DOHH2 (cell line): Measurements from ENCODE around the gene DNAJA3.

Experiments used
- H3F3A ChIP-seq: fragments of 200-600 bp; sonication (generic), shearing (Covaris generic); 2 replicates; pipeline ENCODE4 v1.6.0; 2016; ENCODE audit warnings: antibody characterized with exemption, mild to moderate bottlenecking; ENCODE audit not compliant: control insufficient read depth, insufficient read depth
- H3K27ac ChIP-seq: fragments of 200-600 bp; sonication (generic); 2 replicates; pipeline ENCODE4 v1.5.1; 2014; ENCODE audit warnings: low read depth, mild to moderate bottlenecking, low read length, moderate library complexity
- H3K27me3 ChIP-seq: fragments of 200-600 bp; sonication (generic); 2 replicates; pipeline ENCODE4 v1.6.1; 2014; ENCODE audit warnings: mild to moderate bottlenecking, low read length, mixed read lengths; ENCODE audit not compliant: control insufficient read depth
- H3K36me3 ChIP-seq: fragments of 200-600 bp; sonication (generic); 2 replicates; pipeline ENCODE4 v1.6.1; 2014; ENCODE audit warnings: mild to moderate bottlenecking, low read length, moderate library complexity, mixed read lengths; ENCODE audit not compliant: control insufficient read depth
- H3K4me1 ChIP-seq: fragments of 200-600 bp; sonication (generic); 2 replicates; pipeline ENCODE4 v1.6.1; 2014; ENCODE audit warnings: mild to moderate bottlenecking, low read length, mixed read lengths; ENCODE audit not compliant: control insufficient read depth
- H3K4me2 ChIP-seq: fragments of 200-600 bp; sonication (generic); 2 replicates; pipeline ENCODE4 v1.6.0; 2014; ENCODE audit warnings: mild to moderate bottlenecking, low read length, moderate library complexity
- H3K4me3 ChIP-seq: fragments of 200-600 bp; sonication (generic); 2 replicates; pipeline ENCODE4 v1.5.1; 2014; ENCODE audit warnings: mild to moderate bottlenecking, low read length, mixed read lengths
- H3K79me2 ChIP-seq: fragments of 200-600 bp; sonication (generic); 2 replicates; pipeline ENCODE4 v1.6.1; 2014; ENCODE audit warnings: mild to moderate bottlenecking, low read length, mixed read lengths; ENCODE audit not compliant: control insufficient read depth
- H3K9me2 ChIP-seq: fragments of 200-600 bp; sonication (generic); replicated peaks from 2 replicates; pipeline ENCODE4 v1.6.1; 2014; ENCODE audit warnings: mild to moderate bottlenecking, low read length, mixed read lengths; ENCODE audit not compliant: control insufficient read depth
- H3K9me3 ChIP-seq: fragments of 200-600 bp; sonication (generic); 2 replicates; pipeline ENCODE4 v1.6.1; 2014; ENCODE audit warnings: antibody characterized with exemption, low read length, mixed read lengths; ENCODE audit not compliant: control insufficient read depth, insufficient read depth
- H4K20me1 ChIP-seq: fragments of 200-600 bp; sonication (generic); 2 replicates; pipeline ENCODE4 v1.6.0; 2014; ENCODE audit warnings: low read depth, mild to moderate bottlenecking, antibody characterized with exemption, low read length, moderate library complexity; ENCODE audit not compliant: control insufficient read depth, insufficient read depth
- CTCF ChIP-seq: fragments of 200-600 bp; sonication (generic); IDR thresholded peaks from one replicate; pipeline ENCODE4 v1.5.1; 2014; ENCODE audit warnings: antibody characterized with exemption, mild to moderate bottlenecking, low read depth, low read length; ENCODE audit not compliant: poor library complexity, severe bottlenecking
- EZH2phosphoT487 ChIP-seq: fragments of 200-600 bp; sonication (generic); IDR thresholded peaks from 2 replicates; pipeline ENCODE4 v1.6.1; 2017; ENCODE audit warnings: borderline replicate concordance, mild to moderate bottlenecking, antibody characterized with exemption, low read length, moderate library complexity, mixed read lengths

DNAJA3 gene

GRCh38 chr16:4403133-4403949 lies 22.3 kb upstream of the DNAJA3 start:
- Histone ChIP-seq H3K4me1 (no peaks in the 10 kb centered on the region), H3K79me2 (no peaks in the 10 kb centered on the region), H3K9me3 (no peaks in the 10 kb centered on the region), H3K4me2 (no peak overlapping the region), H3K4me3 (no peak overlapping the region), H3F3A (no peaks in the 10 kb centered on the region), H3K9me2 (no peaks in the 10 kb centered on the region), H3K27ac (no peak overlapping the region), H3K36me3 (peaks cover 60% of the 10 kb centered on the region), H3K27me3 (no peaks in the 10 kb centered on the region), H4K20me1 (peaks cover 6% of the 10 kb centered on the region)
- TF ChIP-seq CTCF (no peak), EZH2phosphoT487 (no peak)

DNA sequence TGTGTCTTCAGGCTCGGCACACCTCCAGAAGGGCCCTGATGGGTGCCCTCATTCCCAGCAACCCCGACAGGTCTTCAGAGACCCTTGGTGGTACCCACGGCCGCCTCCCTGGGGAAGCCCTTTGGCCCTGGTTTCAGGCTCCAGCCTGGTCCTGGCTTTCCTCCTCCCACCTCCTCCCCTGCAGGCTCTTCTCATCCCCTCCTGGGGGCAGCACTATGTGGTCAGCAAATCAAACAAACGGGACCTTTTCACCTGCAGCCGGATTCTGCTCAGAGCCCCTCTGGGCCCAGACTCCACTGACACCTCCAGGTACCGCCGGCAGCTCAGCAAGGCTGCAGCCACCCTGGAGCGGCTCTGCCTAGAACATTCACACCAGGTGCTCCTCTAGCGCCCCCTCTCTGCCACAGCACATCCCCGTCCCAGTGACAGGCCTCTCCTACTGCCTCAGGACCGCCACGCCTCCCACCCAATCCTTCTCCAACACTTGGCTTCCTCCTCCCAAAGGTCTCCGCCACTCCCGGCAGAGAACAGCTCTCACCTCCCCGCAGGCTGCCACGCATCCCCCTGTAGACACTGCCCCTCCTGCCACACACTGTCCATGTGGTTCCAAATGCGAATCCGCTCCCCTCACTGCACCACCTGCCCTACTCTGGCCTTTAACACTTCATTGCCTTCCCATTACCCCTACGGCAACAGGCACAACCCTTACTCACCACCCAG lies 21.3 kb upstream of the DNAJA3 start:
- no peak overlapping the region for H3K4me2 ChIP-seq
- peaks cover 6% of the 10 kb centered on the region for H4K20me1 ChIP-seq
- peak; percentile 100 for TF ChIP-seq CTCF
- TF ChIP-seq EZH2phosphoT487 = no peak
- no peaks in the 10 kb centered on the region for H3K9me3 ChIP-seq
- H3F3A ChIP-seq = no peaks in the 10 kb centered on the region
- H3K27ac ChIP-seq = no peak overlapping the region
- no peak overlapping the region for H3K4me3 ChIP-seq
- H3K4me1 ChIP-seq = no peaks in the 10 kb centered on the region
- H3K36me3 ChIP-seq = peaks cover 68% of the 10 kb centered on the region
- peaks cover 3% of the 10 kb centered on the region for H3K79me2 ChIP-seq
- no peaks in the 10 kb centered on the region for H3K9me2 ChIP-seq
- H3K27me3 ChIP-seq = no peaks in the 10 kb centered on the region

DNA sequence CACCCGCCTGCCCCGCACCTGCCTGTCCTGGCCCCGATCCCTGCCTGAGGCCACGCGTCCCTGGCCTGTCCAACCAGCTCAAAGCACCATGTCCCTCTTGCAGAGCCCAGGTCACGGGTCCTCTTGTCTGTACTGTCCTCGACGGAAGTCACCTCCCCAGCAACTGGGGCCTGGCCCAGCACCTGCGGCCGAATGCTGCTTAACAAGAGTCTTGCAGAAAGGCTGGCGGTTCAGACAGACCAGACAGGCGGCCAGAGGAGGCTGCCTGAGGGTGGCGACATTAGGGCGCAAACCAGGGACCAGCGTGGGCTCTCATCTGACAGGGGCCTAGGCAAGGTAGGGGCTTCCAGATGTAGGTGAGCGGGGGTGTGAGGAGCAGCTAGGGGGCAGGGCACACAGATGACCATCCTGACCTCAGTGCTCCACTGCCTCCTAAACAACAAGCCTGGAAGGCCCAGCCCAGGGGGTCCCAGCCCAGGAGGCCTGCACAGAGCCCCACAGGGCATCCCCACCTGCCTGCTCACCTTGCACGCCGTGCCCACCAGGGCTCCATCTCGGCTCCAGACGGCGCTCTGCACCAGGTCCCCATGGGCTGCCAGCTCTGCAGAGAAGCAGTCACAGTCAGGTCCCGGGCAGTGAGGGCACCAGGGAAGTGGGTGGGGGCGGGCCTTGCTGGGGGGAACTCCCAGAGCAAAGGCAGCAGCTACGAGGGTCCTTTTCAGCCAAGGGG lies 20.5 kb upstream of the DNAJA3 start:
- Histone ChIP-seq H3K9me2 (no peaks in the 10 kb centered on the region), H3K4me2 (no peak overlapping the region), H3K4me1 (no peaks in the 10 kb centered on the region), H3K4me3 (no peak overlapping the region), H4K20me1 (peaks cover 6% of the 10 kb centered on the region), H3K27ac (no peak overlapping the region), H3K79me2 (peaks cover 7% of the 10 kb centered on the region), H3F3A (no peaks in the 10 kb centered on the region), H3K9me3 (no peaks in the 10 kb centered on the region), H3K27me3 (no peaks in the 10 kb centered on the region), H3K36me3 (peaks cover 76% of the 10 kb centered on the region)
- TF ChIP-seq EZH2phosphoT487 = no peak
- no peak for TF ChIP-seq CTCF
